Immature natural killer cell (primary cell): ENCODE results near the gene SHISAL1. TPM values are rescaled to one million over a fixed set of nuclear protein-coding genes. Genes with fewer than 3 reads are reported as not detected.
A peak's percentile ranks its signal among the peaks of the same experiment; 100 is the strongest.

Experiments
- DNase-seq, 3 donors: peaks; one replicate each; pipeline ENCODE4 v3.0.0; 2022; ENCODE audit warnings: mixed read lengths in 1 of 3
- H3K27ac Mint-ChIP-seq, 6 donors: one replicate each; pipeline ENCODE4 v1.8.0; 2020; ENCODE audit warnings: mixed read lengths in 6 of 6, mild to moderate bottlenecking in 5 of 6, inconsistent platforms in 4 of 6, moderate library complexity in 3 of 6
- H3K27me3 Mint-ChIP-seq, 3 donors: one replicate each; pipeline ENCODE4 v1.8.0; 2020 to 2021; ENCODE audit warnings: low read depth in 3 of 3, mild to moderate bottlenecking in 3 of 3, mixed read lengths in 3 of 3, moderate library complexity in 3 of 3, inconsistent platforms in 1 of 3
- H3K36me3 Mint-ChIP-seq, 3 donors: one replicate each; pipeline ENCODE4 v1.8.0; 2020; ENCODE audit warnings: mixed read lengths in 3 of 3, inconsistent platforms in 2 of 3, mild to moderate bottlenecking in 2 of 3
- H3K4me1 Mint-ChIP-seq, 2 donors: one replicate each; pipeline ENCODE4 v1.8.0; 2020; ENCODE audit warnings: inconsistent platforms in 2 of 2, mild to moderate bottlenecking in 2 of 2, mixed read lengths in 2 of 2, moderate library complexity in 1 of 2
- H3K4me3 Mint-ChIP-seq, 5 donors: one replicate each; pipeline ENCODE4 v1.8.0; 2020; ENCODE audit warnings: mild to moderate bottlenecking in 5 of 5, mixed read lengths in 5 of 5, inconsistent platforms in 3 of 5, moderate library complexity in 3 of 5
- H3K9me3 Mint-ChIP-seq, 6 donors: one replicate each; pipeline ENCODE4 v1.8.0; 2020; ENCODE audit warnings: mild to moderate bottlenecking in 6 of 6, mixed read lengths in 6 of 6, inconsistent platforms in 4 of 6, moderate library complexity in 3 of 6
- polyA plus RNA-seq, 3 donors: library from polyadenylated mRNA; unstranded; fragments of 300-500 nt; fragmentation: Illumina TruSeq; gene quantifications; one replicate each; pipeline ENCODE4 v1.2.3, GENCODE V29; 2021

SHISAL1 gene
- polyA plus RNA-seq, 3 donors from 2014 or later = not detected

DNA sequence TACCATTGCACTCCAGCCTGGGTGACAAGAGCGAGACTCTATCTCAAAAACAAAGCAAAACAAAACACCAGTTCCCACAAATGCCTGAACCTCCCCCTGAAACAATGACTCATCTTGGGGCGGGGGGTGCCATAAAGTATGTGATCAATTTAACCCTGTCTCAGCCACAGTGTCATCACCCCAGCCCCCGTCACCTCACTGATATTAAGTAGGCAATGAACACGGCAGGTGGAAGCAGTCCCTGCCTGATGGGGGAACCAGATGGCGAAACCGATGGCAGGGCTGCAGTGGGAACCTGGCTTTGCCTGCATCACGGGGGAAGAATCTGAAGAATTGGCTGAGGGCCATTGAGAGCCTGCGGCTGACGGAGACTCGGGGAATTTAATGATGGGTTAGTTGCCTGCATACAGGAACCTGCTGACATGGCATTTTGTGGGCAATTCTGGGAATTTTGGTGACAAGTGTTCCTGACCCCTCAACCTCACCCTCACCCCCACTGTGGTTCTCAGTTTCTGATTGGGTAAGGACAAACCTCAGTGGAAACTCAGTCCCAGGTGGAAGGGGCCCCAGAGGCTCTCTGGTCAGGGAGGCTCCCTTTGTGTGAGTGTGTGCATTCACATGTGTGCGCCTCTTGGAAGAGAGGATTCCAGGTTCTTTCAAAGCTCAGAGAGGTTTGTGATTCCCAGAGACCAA, 39.1 kb upstream of the SHISAL1 start:
- Mint-ChIP-seq H3K4me3 (no peak overlapping the region), H3K36me3 (no peaks in the 10 kb centered on the region), H3K9me3 (no peaks in the 10 kb centered on the region), H3K4me1 (peaks cover 0 to 1% of the 10 kb centered on the region in 2 donors), H3K27ac (no peak overlapping the region), H3K27me3 (peaks cover 7 to 10% (median 7%) of the 10 kb centered on the region in 3 donors)
- peak in 1 of 3 donors; percentile 7 for DNase-seq

DNA sequence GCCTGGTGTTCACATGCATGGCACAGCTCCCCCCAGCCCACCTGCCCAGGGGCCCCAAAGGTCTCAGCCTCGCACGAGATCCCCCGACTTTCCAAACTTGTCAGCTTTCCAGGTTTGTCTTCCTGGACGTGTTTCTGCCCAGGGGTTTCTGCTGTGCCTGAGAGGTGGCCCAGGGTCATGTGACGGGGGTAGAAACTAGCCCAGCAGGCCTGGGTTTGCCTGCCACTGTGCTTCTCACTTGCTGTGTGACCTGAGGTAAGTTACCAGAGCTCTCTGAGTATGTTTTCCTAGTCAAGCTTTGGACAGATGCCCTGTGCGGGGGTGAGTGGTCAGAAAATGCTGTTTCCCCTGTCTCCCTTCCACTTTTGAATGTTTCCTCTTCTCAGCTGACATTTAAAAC, 38.3 kb upstream of the SHISAL1 start:
- Mint-ChIP-seq H3K27ac (no peak overlapping the region), H3K27me3 (peaks cover 7 to 10% (median 10%) of the 10 kb centered on the region in 3 donors), H3K36me3 (no peaks in the 10 kb centered on the region), H3K4me3 (peak overlapping the region in 1 of 5 donors; percentile 17), H3K9me3 (no peaks in the 10 kb centered on the region), H3K4me1 (peaks cover 0 to 1% of the 10 kb centered on the region in 2 donors)
- no peak for DNase-seq

- no peak for DNase-seq
- no peaks in the 10 kb centered on the region for H3K36me3 Mint-ChIP-seq
- no peak overlapping the region for H3K27ac Mint-ChIP-seq
- peaks cover 7 to 10% (median 10%) of the 10 kb centered on the region in 3 donors for H3K27me3 Mint-ChIP-seq
- no peaks in the 10 kb centered on the region for H3K9me3 Mint-ChIP-seq
- H3K4me3 Mint-ChIP-seq = no peak overlapping the region
- peaks cover 0 to 1% of the 10 kb centered on the region in 2 donors for H3K4me1 Mint-ChIP-seq
Measured at GRCh38 chr22:44349594-44349993, 36.8 kb upstream of the SHISAL1 start.

GRCh38 chr22:44348971-44349560, 36.3 kb upstream of the SHISAL1 start:
- Mint-ChIP-seq H3K27me3 (peaks cover 5 to 12% (median 10%) of the 10 kb centered on the region in 3 donors), H3K36me3 (no peaks in the 10 kb centered on the region), H3K9me3 (no peaks in the 10 kb centered on the region), H3K4me1 (peaks cover 0 to 1% of the 10 kb centered on the region in 2 donors), H3K4me3 (no peak overlapping the region), H3K27ac (no peak overlapping the region)
- DNase-seq = no peak

GRCh38 chr22:44347549-44347948, 34.8 kb upstream of the SHISAL1 start:
- no peak overlapping the region for H3K27ac Mint-ChIP-seq
- no peak for DNase-seq
- H3K36me3 Mint-ChIP-seq = no peaks in the 10 kb centered on the region
- no peak overlapping the region for H3K4me3 Mint-ChIP-seq
- peaks cover 0 to 1% of the 10 kb centered on the region in 2 donors for H3K4me1 Mint-ChIP-seq
- no peaks in the 10 kb centered on the region for H3K9me3 Mint-ChIP-seq
- H3K27me3 Mint-ChIP-seq = peaks cover 4 to 10% (median 9%) of the 10 kb centered on the region in 3 donors

DNA sequence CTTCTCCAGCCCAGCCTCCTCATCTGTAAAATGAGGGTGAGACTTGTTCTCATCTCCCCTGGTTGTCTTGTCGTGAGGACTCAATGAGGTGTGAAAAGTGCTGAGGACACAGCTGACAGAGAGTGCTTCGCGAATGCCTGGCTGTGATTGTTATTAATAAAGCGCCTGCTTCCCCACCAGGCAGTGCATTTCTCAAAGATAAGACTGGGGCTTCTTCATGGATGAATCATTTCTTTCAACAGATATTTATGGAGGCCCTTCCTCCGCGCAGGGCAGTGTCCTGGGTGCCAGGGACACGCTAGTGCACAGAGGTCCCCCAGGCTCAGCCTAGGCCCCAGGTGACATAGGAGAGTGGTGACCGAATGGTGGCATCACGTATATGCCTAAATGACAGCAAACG, 34.3 kb upstream of the SHISAL1 start:
- H3K27ac Mint-ChIP-seq = no peak overlapping the region
- H3K36me3 Mint-ChIP-seq = no peaks in the 10 kb centered on the region
- DNase-seq = no peak
- no peaks in the 10 kb centered on the region for H3K9me3 Mint-ChIP-seq
- peaks cover 0 to 1% of the 10 kb centered on the region in 2 donors for H3K4me1 Mint-ChIP-seq
- no peak overlapping the region for H3K4me3 Mint-ChIP-seq
- peaks cover 4 to 10% (median 9%) of the 10 kb centered on the region in 3 donors for H3K27me3 Mint-ChIP-seq

GRCh38 chr22:44345872-44346271, 33.1 kb upstream of the SHISAL1 start:
- DNase-seq = no peak
- H3K36me3 Mint-ChIP-seq = no peaks in the 10 kb centered on the region
- H3K27me3 Mint-ChIP-seq = peaks cover 4 to 5% (median 4%) of the 10 kb centered on the region in 3 donors
- no peaks in the 10 kb centered on the region for H3K9me3 Mint-ChIP-seq
- H3K4me1 Mint-ChIP-seq = no peaks in the 10 kb centered on the region
- no peak overlapping the region for H3K27ac Mint-ChIP-seq
- H3K4me3 Mint-ChIP-seq = no peak overlapping the region

DNA sequence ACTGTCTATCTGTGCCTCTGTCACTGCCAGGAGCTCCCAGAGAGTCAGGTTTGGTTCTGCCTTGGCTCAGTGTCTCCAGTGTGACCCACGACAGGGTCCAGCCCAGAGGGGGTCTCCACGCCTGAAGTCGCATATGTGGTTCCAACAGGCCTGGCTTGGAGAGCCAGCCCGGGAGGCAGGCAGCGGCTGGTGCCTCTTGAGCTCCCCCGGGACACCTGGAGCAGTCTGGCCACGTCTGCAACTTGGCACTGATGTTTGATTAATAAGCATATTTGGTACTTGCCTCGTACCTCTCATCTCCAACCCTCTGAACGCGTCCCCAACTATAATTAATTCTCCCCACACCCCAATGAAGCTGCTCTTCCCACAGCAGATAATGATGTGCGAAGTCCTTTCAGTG, 31.7 kb upstream of the SHISAL1 start:
- H3K4me3 Mint-ChIP-seq = no peak overlapping the region
- no peaks in the 10 kb centered on the region for H3K36me3 Mint-ChIP-seq
- no peak overlapping the region for H3K27ac Mint-ChIP-seq
- peaks cover 4 to 5% (median 4%) of the 10 kb centered on the region in 3 donors for H3K27me3 Mint-ChIP-seq
- DNase-seq = no peak
- H3K9me3 Mint-ChIP-seq = no peaks in the 10 kb centered on the region
- H3K4me1 Mint-ChIP-seq = no peaks in the 10 kb centered on the region

DNA sequence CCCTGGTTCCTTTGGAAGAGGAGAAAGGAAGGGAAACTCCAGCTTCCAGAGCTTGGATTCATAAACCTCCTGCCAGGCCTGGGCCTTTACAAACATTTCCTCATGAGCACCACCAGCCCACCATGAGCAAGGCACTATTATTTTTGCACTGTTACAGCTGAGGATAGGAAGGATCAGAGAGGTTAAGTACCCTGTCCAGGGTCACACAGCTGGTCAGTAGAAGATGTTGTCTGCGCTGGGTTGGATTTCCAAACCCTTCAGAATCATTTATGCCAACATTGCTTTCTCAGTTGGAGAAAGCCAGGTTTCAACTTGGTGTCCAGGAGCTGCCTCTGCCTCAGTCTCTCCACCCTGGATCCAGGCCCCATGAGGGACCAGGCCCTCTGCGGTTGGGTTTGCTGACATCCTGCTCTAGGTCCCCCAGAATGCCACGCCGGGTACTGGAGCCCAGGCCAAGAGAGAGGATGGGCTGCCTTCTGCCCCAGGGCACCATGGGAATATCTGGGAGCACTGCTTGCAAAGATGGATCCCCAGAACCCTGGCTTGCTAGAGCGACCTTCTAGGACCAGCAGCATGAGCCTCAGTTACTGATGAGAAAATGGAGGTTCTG, 29.7 kb upstream of the SHISAL1 start:
- DNase-seq = no peak
- Mint-ChIP-seq H3K4me3 (no peak overlapping the region), H3K36me3 (no peaks in the 10 kb centered on the region)

GRCh38 chr22:44341431-44342346, 28.9 kb upstream of the SHISAL1 start:
- DNase-seq = no peak
- H3K4me1 Mint-ChIP-seq = no peaks in the 10 kb centered on the region
- H3K27ac Mint-ChIP-seq = no peak overlapping the region
- H3K9me3 Mint-ChIP-seq = no peaks in the 10 kb centered on the region
- H3K27me3 Mint-ChIP-seq = peaks cover 4 to 6% (median 5%) of the 10 kb centered on the region in 3 donors
- H3K4me3 Mint-ChIP-seq = no peak overlapping the region
- H3K36me3 Mint-ChIP-seq = no peaks in the 10 kb centered on the region

More for the DNA sequence above, 29.7 kb upstream of the SHISAL1 start:
- H3K27ac Mint-ChIP-seq = no peak overlapping the region
- H3K9me3 Mint-ChIP-seq = no peaks in the 10 kb centered on the region
- H3K4me1 Mint-ChIP-seq = no peaks in the 10 kb centered on the region
- peaks cover 3 to 6% (median 5%) of the 10 kb centered on the region in 3 donors for H3K27me3 Mint-ChIP-seq

GRCh38 chr22:44340271-44341239, 27.8 kb upstream of the SHISAL1 start:
- Mint-ChIP-seq H3K4me1 (no peaks in the 10 kb centered on the region), H3K36me3 (no peaks in the 10 kb centered on the region), H3K27ac (no peak overlapping the region), H3K4me3 (no peak overlapping the region), H3K27me3 (peaks cover 2 to 6% (median 4%) of the 10 kb centered on the region in 3 donors), H3K9me3 (no peaks in the 10 kb centered on the region)
- DNase-seq = no peak

DNA sequence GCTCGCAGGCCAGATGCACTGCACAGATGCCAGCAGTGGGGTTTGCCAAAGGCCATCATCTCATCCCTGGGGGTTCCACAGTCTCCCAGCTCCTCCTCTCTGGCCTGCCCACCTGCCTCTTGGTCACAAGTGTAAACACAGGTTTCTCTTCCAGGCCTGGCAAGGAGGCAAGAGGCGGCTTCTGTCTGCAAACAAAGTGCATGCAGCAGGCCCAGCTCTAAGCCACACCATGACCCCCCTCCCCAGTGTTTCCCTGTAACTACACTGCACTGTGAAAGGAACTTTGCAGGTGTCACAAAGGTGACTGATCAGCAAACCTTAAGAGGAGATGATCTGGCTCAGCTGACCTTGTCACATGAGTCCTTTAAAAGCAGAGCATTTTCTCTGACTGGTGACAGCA, 26.2 kb upstream of the SHISAL1 start:
- peaks cover 2 to 4% (median 2%) of the 10 kb centered on the region in 3 donors for H3K27me3 Mint-ChIP-seq
- no peak overlapping the region for H3K4me3 Mint-ChIP-seq
- no peaks in the 10 kb centered on the region for H3K9me3 Mint-ChIP-seq
- H3K27ac Mint-ChIP-seq = no peak overlapping the region
- no peaks in the 10 kb centered on the region for H3K4me1 Mint-ChIP-seq
- no peaks in the 10 kb centered on the region for H3K36me3 Mint-ChIP-seq
- DNase-seq = no peak
